Mesodermal cell (in vitro differentiated cells): ENCODE data around the gene DEDD2.

Experiments used
- H3K27ac ChIP-seq: 2 replicates; pipeline ENCODE4 v1.7.0; 2013; ENCODE audit warnings: mild to moderate bottlenecking, low read depth, low read length, moderate library complexity; ENCODE audit not compliant: severe bottlenecking
- H3K36me3 ChIP-seq: 2 replicates; pipeline ENCODE4 v1.7.1; 2013; ENCODE audit warnings: mild to moderate bottlenecking, low read length, moderate library complexity; ENCODE audit not compliant: control insufficient read depth, insufficient read depth
- H3K4me1 ChIP-seq: one replicate; pipeline ENCODE4 v1.7.1; 2013; ENCODE audit warnings: mild to moderate bottlenecking, low read length; ENCODE audit not compliant: insufficient read depth, control insufficient read depth, poor library complexity, severe bottlenecking
- H3K4me3 ChIP-seq: 2 replicates; pipeline ENCODE4 v1.7.0; 2013; ENCODE audit warnings: low read length, control low read depth, mild to moderate bottlenecking; ENCODE audit not compliant: insufficient read depth, poor library complexity, severe bottlenecking; ENCODE audit errors: extremely low read depth
- H3K9me3 ChIP-seq: 2 replicates; pipeline ENCODE4 v1.7.1; 2013; ENCODE audit warnings: mild to moderate bottlenecking, low read length, moderate library complexity; ENCODE audit not compliant: control insufficient read depth
- WGBS, 2 experiments: methylation state at CpG; one replicate each; pipeline ENCODE4 v1.1.5; 2013; ENCODE audit warnings: missing lambda C conversion rate in 2 of 2; ENCODE audit not compliant: insufficient coverage in 2 of 2; 5-methylcytosine and 5-hydroxymethylcytosine counted together

DEDD2 gene

DNA sequence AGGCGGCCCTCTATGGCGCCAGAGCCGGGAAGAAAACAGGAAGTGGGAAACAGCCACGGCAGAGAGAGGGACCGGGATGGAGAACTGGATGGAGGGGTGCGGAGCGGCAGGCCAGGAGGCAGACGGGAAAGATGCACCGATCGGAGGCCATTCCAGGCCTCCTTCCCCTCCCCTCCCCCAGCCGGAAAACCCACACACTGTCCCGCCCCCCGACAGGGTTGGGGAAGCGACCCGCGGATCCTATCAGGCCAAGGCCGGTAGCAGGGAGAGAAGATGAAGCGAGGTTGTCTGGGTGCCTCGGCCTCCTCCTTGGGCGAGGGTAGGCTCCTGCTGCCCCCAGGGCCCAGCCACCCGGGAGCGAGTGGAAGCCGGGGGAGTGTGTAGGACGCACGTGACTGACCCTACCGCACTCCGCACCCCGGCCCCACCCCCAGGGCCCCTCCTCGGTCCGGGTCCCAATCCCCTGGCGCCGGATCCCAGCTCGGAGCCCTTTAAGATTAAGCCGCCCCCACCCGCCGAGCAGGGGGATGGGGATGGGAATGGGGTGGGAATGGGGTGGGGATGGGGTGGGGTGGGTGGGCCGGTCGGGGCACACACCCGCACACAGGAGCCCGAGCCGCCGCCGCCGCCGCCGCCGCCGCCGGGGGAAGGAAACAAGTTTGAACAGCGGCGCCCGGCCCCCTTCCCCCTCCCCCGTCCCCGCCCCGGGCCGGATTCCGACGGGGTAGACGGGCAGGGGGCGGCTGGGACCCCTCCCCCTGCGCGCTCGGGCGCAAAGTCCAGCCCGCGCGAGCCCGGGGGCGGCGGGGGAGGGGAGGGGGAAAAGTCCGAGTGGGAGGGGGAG, 36.0 kb upstream of the DEDD2 start:
- H3K4me1 ChIP-seq: peaks cover 37% of the 10 kb centered on the region
- no peaks in the 10 kb centered on the region for H3K9me3 ChIP-seq
- WGBS, 2 experiments: 0% methylated on average over 8 to 27 of the region's 71 CpGs
- peaks cover 33% of the 10 kb centered on the region for H3K36me3 ChIP-seq
- H3K4me3 ChIP-seq: peak overlapping the region; percentile 96
- peak overlapping the region; percentile 88 for H3K27ac ChIP-seq

DNA sequence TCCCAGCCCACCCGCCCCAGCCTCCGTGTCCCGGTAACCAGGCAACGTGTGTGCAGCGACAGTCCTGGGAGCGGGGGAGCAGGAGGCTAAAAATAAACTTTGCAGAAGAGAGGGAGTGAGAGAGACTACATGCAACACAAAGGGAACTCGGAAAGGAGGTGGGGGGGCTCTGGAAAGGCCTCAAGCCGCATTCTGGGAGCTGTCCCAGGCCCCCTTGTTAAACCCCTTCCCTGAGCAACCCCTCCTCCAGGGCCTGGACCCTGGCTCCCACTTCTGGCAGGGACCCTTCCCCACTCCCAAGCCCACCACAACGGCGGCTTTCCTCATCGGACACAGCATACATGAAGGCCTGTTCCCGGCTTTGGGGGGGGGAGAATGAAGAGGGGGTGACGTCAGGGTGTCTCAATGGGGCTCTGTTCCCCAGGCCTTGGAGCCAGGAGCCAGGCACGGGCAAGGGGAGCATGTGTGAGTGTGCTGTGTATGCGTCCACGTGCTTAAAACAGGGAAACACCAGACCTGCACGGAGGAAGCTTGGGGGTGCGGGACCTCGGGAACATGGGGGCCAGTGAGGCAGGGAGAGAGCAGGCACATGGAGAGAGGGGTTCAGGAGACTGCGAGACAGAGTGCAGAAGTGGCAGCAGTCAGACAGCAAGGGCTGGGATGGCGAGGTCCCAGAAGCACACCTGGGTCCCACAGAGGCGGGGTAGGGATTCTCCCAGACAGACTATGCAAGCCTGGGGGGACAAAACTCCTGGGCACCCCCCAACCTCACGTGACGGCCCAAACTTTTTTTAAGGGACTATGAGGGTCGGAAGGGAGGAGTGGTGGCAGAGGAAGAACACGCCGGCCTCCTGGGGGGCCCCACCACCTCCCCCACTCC, 35.1 kb upstream of the DEDD2 start:
- WGBS, 2 experiments: 24 to 26% methylated on average over 9 to 12 of the region's 27 CpGs
- Histone ChIP-seq H3K36me3 (peaks cover 39% of the 10 kb centered on the region), H3K4me1 (peaks cover 45% of the 10 kb centered on the region), H3K4me3 (peak overlapping the region; percentile 96), H3K27ac (peak overlapping the region; percentile 81), H3K9me3 (no peaks in the 10 kb centered on the region)

DNA sequence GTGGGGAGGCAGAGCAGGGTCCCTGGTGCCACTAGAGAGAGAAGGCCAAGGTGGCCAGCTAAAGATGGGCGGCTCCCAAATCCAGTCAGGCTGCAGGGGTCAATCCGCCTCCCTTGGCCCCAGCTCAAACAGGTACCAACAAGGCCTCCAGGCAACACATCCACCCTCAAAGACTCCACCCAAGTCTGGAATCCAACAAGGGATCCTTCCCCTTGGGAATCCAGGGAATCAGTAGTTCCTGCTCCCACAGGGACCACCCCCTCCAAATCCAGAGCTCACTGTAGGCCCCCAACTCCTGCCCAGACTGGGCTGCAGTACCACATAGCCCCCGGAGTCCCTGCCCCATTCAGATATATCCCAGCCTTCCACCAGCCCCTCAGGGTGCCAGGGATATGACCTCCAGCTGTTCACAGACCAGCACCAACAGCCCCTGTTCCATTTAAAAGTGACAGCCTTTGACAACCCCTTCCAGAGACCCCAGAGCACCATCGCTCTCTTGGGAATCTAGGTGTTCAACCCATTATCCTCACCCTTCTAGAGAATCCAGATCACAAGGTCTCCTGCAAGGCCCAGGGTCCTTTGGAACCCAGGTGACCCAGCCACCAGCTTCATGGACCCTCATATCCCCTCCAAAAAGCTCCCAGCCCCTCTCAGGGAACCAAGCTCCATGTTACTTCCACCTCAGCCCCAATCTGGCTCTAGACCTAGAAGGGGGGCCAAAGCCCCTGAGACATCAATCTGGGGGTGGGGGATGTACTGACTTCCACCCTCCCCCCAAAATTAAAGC, 34.3 kb upstream of the DEDD2 start:
- Histone ChIP-seq H3K36me3 (peaks cover 44% of the 10 kb centered on the region), H3K27ac (peak overlapping the region; percentile 36), H3K4me1 (peaks cover 47% of the 10 kb centered on the region), H3K4me3 (peak overlapping the region; percentile 96), H3K9me3 (no peaks in the 10 kb centered on the region)
- WGBS, 2 experiments: 87 to 90% methylated on average over 4 of the region's 4 CpGs

DNA sequence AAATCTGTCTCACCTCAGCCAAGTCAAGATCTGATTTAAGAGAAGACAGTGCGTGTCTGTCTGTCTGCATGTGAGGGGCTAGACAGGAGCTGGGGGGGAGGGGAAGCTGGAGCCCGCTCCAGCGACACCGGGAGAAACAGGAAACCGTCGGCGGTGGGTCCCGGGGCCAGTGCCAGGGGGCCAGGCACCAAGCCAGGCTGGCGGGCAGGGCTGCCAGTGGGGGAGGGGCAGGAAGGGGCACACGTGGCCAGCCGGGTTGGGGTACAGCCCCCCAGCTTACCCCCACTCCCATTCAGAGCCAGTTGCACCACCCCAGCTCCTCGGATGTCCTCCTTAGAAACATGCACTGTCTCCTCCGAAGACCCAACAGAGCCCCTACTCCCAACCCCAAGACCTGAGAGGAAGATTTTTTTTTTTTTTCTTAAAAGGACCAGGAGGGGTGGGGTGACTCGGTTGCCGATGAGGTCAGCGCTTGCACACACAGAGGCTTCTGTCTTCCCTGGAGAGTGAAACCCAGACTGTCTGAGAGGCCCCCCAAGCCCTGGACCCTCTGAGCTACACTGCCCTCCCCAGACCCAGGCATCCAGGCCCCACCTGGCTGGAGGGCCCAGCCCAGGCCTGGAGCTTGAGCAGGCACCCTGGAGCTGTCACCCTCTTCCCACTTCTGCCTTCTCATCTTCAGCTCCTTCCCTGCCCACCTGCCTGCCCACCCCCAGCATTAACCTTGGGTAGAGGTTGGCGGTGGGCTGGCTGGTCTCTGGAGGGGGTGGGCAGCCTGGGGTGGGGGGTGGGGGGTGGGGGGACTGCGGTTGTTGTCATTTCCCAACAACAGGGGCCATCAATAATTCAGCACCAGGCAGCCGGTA, 33.4 kb upstream of the DEDD2 start:
- Histone ChIP-seq H3K9me3 (no peaks in the 10 kb centered on the region), H3K4me1 (peaks cover 49% of the 10 kb centered on the region), H3K36me3 (peaks cover 49% of the 10 kb centered on the region), H3K4me3 (peak overlapping the region; percentile 8), H3K27ac (no peak overlapping the region)
- 84 to 90% methylated on average over 6 to 7 of the region's 19 CpGs for WGBS, 2 experiments

DNA sequence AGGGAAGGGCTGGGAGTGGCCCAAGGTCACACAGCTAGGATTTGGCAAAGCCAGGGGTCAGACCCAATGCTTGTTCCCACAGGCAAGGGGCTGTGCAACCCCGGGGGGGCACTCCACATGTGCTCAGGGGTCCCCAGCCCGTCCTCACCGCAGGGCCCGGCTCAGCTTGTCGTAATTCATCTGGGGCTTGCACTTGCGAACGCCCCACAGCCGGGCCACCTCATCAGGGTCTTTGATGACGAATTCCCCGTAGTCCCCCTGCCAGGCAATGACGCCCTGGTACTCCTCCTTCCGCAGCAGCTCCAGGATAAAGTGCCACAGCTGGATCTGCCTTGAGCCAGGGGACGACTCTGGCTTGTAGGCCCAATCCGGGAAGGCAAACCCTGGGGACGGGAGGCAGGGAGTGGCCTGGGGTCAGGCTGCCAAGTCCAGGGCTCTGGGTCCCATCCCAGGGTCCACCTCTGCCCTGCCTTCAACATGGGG, 32.7 kb upstream of the DEDD2 start:
- WGBS, 2 experiments: 95 to 98% methylated on average over 14 to 15 of the region's 15 CpGs
- H3K4me3 ChIP-seq: no peak overlapping the region
- peaks cover 49% of the 10 kb centered on the region for H3K4me1 ChIP-seq
- peaks cover 49% of the 10 kb centered on the region for H3K36me3 ChIP-seq
- H3K27ac ChIP-seq: no peak overlapping the region
- no peaks in the 10 kb centered on the region for H3K9me3 ChIP-seq

DNA sequence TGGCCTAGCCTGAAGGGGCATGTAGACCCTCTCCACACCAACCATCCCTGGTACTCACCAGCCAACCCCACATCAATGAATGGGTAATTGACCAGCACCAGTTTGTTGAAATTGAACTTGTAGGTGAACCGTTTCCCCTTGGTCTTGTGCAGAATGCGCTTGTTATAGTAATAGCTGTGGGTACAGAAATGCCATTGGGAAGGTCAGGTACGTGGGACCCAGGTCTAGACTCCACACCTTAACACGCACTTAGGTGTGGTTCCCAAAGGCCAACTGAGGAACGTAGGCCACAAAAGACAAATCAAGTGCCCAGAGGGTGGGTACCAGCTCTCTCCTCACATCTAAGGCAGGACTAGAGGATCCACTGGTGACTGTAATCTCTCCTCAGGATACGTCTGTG, 32.3 kb upstream of the DEDD2 start:
- Histone ChIP-seq H3K36me3 (peaks cover 49% of the 10 kb centered on the region), H3K4me1 (peaks cover 52% of the 10 kb centered on the region), H3K4me3 (no peak overlapping the region), H3K27ac (no peak overlapping the region), H3K9me3 (no peaks in the 10 kb centered on the region)
- 90 to 98% methylated on average over 5 of the region's 6 CpGs for WGBS, 2 experiments

DNA sequence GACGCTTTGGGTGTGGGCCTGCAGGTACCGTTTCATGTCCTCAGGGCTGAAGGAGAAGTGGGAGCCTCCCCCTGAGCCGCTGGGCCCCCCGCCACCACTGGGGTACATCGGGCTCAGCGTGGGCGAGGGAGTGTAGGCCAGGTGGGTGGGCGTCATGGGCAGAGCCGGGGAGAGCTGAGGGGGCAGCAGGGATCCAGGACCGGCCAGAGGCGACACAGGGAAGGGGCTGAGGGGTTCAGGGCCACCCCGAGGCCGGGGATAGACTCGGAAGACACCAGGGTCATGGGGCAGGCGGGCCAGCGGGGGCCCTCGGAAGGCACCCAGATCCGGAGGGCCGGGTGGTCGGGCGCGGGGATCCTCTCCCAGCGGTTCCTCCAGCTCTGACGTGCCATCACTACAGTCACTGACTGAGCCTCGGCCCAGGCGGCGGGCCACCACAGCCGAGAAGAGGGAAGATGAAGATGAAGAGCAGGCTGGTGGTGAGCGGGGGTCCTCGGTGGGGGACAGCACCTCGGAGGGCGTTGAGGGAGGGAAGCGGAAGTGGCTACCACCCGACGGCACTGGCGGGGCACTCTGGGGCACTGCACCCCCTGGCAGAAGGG, 31.8 kb upstream of the DEDD2 start:
- WGBS, 2 experiments: 96 to 98% methylated on average over 25 to 35 of the region's 36 CpGs
- Histone ChIP-seq H3K27ac (no peak overlapping the region), H3K4me1 (peaks cover 52% of the 10 kb centered on the region)

DNA sequence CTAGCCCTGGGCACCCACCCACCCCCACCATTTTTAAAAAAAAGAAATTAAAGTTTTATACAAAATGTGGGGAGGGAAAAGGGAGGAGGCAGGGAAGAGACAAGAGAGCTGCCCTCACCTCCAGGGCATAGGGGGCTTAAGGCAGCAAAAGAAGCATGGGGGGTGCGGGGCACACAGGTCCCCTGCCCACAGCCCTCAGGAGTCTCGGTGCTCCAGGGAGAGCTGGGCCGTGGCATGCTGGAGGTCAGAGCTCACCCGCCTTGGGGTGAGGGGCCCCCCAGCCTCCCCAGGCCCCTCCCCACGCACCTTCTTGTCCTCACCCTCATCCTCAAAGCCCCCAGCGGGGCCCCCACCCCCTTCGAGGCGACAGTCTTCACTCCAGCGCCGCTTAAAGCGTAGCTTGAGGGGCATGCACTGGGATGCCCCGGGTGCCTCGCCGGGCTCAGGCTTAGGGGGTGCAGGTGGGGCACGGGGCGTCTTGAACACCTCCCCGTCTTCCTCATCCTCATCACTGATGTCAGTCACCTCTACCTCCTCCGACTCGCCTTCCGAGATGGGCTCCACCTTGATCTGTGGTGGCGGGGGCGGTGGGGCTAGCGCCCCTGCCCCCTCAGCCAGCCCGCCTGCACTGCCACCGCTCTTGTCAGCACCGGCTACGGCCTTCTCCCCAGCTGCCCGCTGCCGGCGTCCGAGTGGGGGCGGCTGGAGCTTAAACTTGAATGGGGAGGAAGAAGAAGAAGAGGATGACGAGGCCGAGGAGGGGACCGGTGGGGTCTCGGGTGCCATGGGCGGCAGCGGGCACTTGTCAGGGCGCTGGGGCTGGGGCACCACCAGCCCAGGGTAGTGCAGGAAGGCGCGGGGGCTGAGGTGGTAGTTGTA, 31.0 kb upstream of the DEDD2 start:
- H3K4me1 ChIP-seq: peaks cover 56% of the 10 kb centered on the region

More for the DNA sequence above, 31.8 kb upstream of the DEDD2 start:
- no peaks in the 10 kb centered on the region for H3K9me3 ChIP-seq
- no peak overlapping the region for H3K4me3 ChIP-seq
- peaks cover 49% of the 10 kb centered on the region for H3K36me3 ChIP-seq

More for the DNA sequence above, 31.0 kb upstream of the DEDD2 start:
- Histone ChIP-seq H3K9me3 (no peaks in the 10 kb centered on the region), H3K36me3 (peaks cover 49% of the 10 kb centered on the region), H3K27ac (no peak overlapping the region), H3K4me3 (no peak overlapping the region)
- WGBS, 2 experiments: 96% methylated on average over 33 to 39 of the region's 41 CpGs
